Stomach (tissue), 4 donors: ENCODE results near the gene PRSS57.
A peak's percentile ranks its signal among the peaks of the same experiment; 100 is the strongest.

ENCODE experiments used
- CTCF ChIP-seq, 7 experiments: fragments of 450-650 bp in 4 of 7; fragments of 200-600 bp in 3 of 7; sonication (generic) in 3 of 7; IDR thresholded peaks; one replicate each; pipeline ENCODE4 v1.5.1; 2016 to 2019; ENCODE audit warnings: antibody characterized with exemption in 7 of 7, control low read depth in 2 of 7, mild to moderate bottlenecking in 1 of 7
- EP300 ChIP-seq: sonication (generic); formaldehyde crosslinking; IDR thresholded peaks from one replicate; pipeline ENCODE4 v1.6.1; 2017; ENCODE audit warnings: antibody characterized with exemption
- POLR2A ChIP-seq, 4 donors: fragments of 450-650 bp; IDR thresholded peaks; one replicate each; pipeline ENCODE4 v1.6.1; 2016; ENCODE audit warnings: antibody characterized with exemption in 4 of 4, control low read depth in 2 of 4, mild to moderate bottlenecking in 1 of 4, moderate library complexity in 1 of 4
- POLR2AphosphoS5 ChIP-seq, 3 donors: sonication (generic); formaldehyde crosslinking; IDR thresholded peaks; one replicate each; pipeline ENCODE4 v1.6.1; 2016; ENCODE audit warnings: antibody characterized with exemption in 3 of 3

GRCh38 chr19:728011-728410 is 32.8 kb upstream of the PRSS57 start:
- no peak for TF ChIP-seq CTCF (IDR thresholded peaks at IDR 0.05)
- TF ChIP-seq POLR2A (IDR thresholded peaks at IDR 0.05) = no peak
- TF ChIP-seq POLR2AphosphoS5 (IDR thresholded peaks at IDR 0.05) = peak in 1 of 3 donors; percentile 18
- TF ChIP-seq EP300 = no peak
